ENCODE measurements around the gene SPTBN1.

Gene SPTBN1

DNA sequence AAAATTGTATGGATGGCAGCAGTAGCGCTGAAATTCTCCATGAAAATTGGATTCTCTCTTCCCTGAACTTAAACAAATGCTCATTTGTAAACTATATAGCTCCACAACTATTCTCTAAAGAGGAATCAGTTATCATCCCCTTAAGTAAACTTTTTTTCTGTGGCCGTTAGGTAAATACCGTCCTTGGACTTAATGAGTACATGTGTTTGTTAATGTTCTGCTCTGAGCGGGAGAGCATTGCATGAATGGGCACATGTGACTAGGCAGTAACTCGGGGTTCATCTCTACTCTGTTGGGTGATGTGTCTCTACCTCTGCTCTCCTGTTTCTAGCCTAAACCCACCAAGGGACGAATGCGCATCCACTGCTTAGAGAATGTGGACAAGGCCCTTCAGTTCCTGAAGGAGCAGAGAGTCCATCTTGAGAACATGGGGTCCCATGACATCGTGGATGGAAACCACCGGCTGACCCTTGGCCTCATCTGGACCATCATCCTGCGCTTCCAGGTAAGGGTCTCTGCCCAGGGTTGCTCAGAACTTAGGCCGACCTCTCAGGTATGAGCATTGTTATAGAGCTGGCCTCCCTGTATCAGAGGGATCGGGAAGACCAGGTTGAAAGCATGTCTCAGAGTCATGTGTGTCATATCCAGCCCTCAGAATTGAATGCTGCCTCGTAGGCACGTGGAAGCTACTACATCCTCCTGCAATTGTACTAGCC is 155.9 kb downstream of the SPTBN1 start:
- Histone ChIP-seq H3K9me3 (ENCODE audit: control insufficient read depth in 1 of 2, low read length in 2 of 2) (no peaks in the 10 kb centered on the region), H3K27me3 (ENCODE audit: control insufficient read depth in 1 of 2, insufficient read depth in 2 of 2, low read length in 2 of 2) (no peaks in the 10 kb centered on the region)

DNA sequence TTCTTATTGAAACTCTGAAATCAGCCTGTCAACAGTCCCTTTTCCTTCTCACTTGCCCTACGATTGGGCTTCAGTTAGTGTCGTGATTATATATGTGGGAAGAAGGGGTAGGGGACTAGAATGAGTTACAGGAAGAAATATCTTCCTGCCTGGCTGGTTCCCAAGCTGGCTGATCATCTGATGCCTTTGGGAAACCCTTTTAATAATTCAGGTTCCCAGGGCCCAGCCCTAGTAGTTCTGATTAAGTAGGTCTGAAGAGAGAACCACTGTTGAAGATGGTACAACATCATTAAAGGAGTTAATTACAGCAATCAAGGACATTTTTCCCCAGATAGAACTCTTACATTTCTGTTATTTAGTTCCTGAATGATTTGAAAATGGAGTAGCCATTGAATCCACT is 157.3 kb downstream of the SPTBN1 start:
- H3K27ac ChIP-seq (ENCODE audit: low read depth, low read length): no peak overlapping the region

More for the DNA sequence above, 155.9 kb downstream of the SPTBN1 start:
- no peak overlapping the region for H3K4me3 ChIP-seq (ENCODE audit: low read depth in 1 of 2, low read length in 2 of 2)
- peaks cover 9% of the 10 kb centered on the region in 2 donors for H3K4me1 ChIP-seq (ENCODE audit: control insufficient read depth in 1 of 2, insufficient read depth in 2 of 2, low read length in 2 of 2)
- peaks cover 21 to 43% of the 10 kb centered on the region in 2 donors for H3K36me3 ChIP-seq (ENCODE audit: control insufficient read depth in 1 of 2, insufficient read depth in 2 of 2, low read length in 2 of 2)
- H3K9ac ChIP-seq (ENCODE audit: low read depth in 1 of 2, low read length in 2 of 2): no peak overlapping the region
- H3K27ac ChIP-seq (ENCODE audit: low read depth, low read length): no peak overlapping the region

DNA sequence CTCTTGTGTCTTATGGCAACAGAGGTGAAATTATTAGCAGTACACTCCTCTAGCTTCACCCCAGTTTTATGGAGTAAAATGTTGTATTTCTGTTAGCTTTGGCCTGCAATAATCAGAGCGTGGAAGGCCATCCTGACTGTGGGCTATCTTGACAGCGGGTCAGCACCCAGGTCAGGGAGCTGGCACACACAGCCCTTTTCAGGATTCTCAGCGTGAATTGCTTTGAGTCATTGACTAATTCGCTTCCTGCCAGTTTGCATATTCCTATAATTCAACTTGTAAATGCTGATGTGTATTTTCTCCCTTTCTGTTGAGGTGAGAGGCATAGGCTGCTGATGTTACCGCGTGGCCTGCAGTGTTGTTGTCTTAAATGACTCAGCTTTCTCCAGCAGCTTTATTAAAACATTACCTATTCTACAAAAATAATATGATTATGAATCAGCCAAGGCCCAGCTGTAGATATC is 157.7 kb downstream of the SPTBN1 start:
- no peak overlapping the region for H3K9ac ChIP-seq (ENCODE audit: low read depth in 1 of 2, low read length in 2 of 2)
- no peak overlapping the region for H3K27ac ChIP-seq (ENCODE audit: low read depth, low read length)
- no peaks in the 10 kb centered on the region for H3K27me3 ChIP-seq (ENCODE audit: control insufficient read depth in 1 of 2, insufficient read depth in 2 of 2, low read length in 2 of 2)
- H3K36me3 ChIP-seq (ENCODE audit: control insufficient read depth in 1 of 2, insufficient read depth in 2 of 2, low read length in 2 of 2): peaks cover 37 to 58% of the 10 kb centered on the region in 2 donors
- H3K4me3 ChIP-seq (ENCODE audit: low read depth in 1 of 2, low read length in 2 of 2): no peak overlapping the region
- peaks cover 9 to 12% of the 10 kb centered on the region in 2 donors for H3K4me1 ChIP-seq (ENCODE audit: control insufficient read depth in 1 of 2, insufficient read depth in 2 of 2, low read length in 2 of 2)
- H3K9me3 ChIP-seq (ENCODE audit: control insufficient read depth in 1 of 2, low read length in 2 of 2): no peaks in the 10 kb centered on the region

More for the DNA sequence above, 157.3 kb downstream of the SPTBN1 start:
- Histone ChIP-seq H3K27me3 (ENCODE audit: control insufficient read depth in 1 of 2, insufficient read depth in 2 of 2, low read length in 2 of 2) (no peaks in the 10 kb centered on the region), H3K9me3 (ENCODE audit: control insufficient read depth in 1 of 2, low read length in 2 of 2) (no peaks in the 10 kb centered on the region), H3K4me3 (ENCODE audit: low read depth in 1 of 2, low read length in 2 of 2) (no peak overlapping the region), H3K9ac (ENCODE audit: low read depth in 1 of 2, low read length in 2 of 2) (no peak overlapping the region), H3K36me3 (ENCODE audit: control insufficient read depth in 1 of 2, insufficient read depth in 2 of 2, low read length in 2 of 2) (peaks cover 35 to 57% of the 10 kb centered on the region in 2 donors), H3K4me1 (ENCODE audit: control insufficient read depth in 1 of 2, insufficient read depth in 2 of 2, low read length in 2 of 2) (peaks cover 9% of the 10 kb centered on the region in 2 donors)

DNA sequence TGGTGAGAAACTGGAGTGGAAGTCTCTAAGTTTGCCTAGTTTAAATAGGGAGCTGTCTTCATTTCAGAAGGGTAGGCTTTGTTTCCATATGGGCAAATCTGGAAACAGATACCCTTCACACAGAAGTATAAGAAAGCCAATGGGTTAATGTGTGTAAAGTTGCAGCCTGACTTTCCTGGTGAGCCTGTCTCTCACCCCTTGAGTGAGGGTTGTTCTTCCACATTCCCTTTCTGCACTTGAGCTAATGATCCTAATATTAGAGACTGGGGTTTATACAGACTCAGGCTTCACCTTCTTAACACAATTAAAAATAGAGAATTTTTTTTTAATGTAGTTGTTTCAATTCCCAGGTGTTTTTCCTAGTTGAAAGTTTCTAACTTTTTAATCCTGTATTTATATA is 158.7 kb downstream of the SPTBN1 start:
- H3K36me3 ChIP-seq (ENCODE audit: control insufficient read depth in 1 of 2, insufficient read depth in 2 of 2, low read length in 2 of 2): peaks cover 40 to 67% of the 10 kb centered on the region in 2 donors
- H3K4me1 ChIP-seq (ENCODE audit: control insufficient read depth in 1 of 2, insufficient read depth in 2 of 2, low read length in 2 of 2): peaks cover 5 to 8% of the 10 kb centered on the region in 2 donors
- no peak overlapping the region for H3K27ac ChIP-seq (ENCODE audit: low read depth, low read length)
- no peaks in the 10 kb centered on the region for H3K9me3 ChIP-seq (ENCODE audit: control insufficient read depth in 1 of 2, low read length in 2 of 2)
- no peak overlapping the region for H3K9ac ChIP-seq (ENCODE audit: low read depth in 1 of 2, low read length in 2 of 2)
- no peak overlapping the region for H3K4me3 ChIP-seq (ENCODE audit: low read depth in 1 of 2, low read length in 2 of 2)
- H3K27me3 ChIP-seq (ENCODE audit: control insufficient read depth in 1 of 2, insufficient read depth in 2 of 2, low read length in 2 of 2): no peaks in the 10 kb centered on the region

DNA sequence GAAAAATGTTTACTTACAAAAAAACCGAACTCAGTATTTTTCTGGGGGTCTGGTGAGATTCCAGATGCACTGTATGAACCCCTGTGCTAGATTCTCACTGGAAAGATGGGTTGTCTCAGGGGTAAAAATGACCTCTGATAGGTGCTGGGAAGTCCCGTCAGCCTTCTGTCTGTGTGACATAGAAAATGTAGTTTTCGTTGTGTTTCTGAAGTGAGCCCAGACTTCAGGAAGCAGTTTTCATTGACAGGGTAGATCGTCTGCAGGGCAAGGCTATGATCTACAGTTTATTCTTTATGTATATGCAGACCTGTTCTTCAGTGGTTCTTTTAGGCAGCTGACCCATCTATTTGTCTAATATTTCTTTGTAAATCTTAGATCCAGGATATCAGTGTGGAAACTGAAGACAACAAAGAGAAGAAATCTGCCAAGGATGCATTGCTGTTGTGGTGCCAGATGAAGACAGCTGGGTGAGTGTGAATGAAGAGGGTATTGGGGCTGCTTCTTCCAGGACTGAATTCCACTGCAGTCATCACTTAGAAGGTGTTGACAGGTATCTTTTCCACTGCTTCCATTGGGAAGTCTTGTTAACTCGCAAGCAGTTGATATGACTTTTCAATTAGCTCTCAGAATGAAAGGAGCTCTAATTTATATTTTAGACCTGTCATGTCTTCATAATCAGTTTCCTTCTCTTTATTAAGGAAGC is 159.9 kb downstream of the SPTBN1 start:
- H3K4me3 ChIP-seq (ENCODE audit: low read depth in 1 of 2, low read length in 2 of 2): no peak overlapping the region
- no peaks in the 10 kb centered on the region for H3K9me3 ChIP-seq (ENCODE audit: control insufficient read depth in 1 of 2, low read length in 2 of 2)
- H3K27ac ChIP-seq (ENCODE audit: low read depth, low read length): no peak overlapping the region
- peaks cover 5 to 6% of the 10 kb centered on the region in 2 donors for H3K4me1 ChIP-seq (ENCODE audit: control insufficient read depth in 1 of 2, insufficient read depth in 2 of 2, low read length in 2 of 2)
- no peaks in the 10 kb centered on the region for H3K27me3 ChIP-seq (ENCODE audit: control insufficient read depth in 1 of 2, insufficient read depth in 2 of 2, low read length in 2 of 2)
- peaks cover 47 to 76% of the 10 kb centered on the region in 2 donors for H3K36me3 ChIP-seq (ENCODE audit: control insufficient read depth in 1 of 2, insufficient read depth in 2 of 2, low read length in 2 of 2)
- no peak overlapping the region for H3K9ac ChIP-seq (ENCODE audit: low read depth in 1 of 2, low read length in 2 of 2)

DNA sequence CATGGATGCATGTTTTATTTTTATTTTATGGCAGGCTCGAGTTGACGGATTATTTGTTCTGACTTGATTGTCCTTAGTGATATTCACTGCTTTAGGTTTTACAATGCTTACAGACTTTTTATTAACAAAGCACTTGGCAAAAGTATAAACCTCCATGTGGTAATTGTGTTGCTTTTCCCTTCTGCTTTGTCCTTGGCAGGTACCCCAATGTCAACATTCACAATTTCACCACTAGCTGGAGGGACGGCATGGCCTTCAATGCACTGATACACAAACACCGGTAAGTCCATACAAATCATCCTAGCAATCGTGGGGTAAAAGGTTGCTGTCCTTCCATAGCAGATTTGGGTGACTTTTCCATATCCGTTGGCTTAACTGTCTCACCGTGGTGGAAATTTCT is 161.3 kb downstream of the SPTBN1 start:
- Histone ChIP-seq H3K9ac (ENCODE audit: low read depth in 1 of 2, low read length in 2 of 2) (no peak overlapping the region), H3K36me3 (ENCODE audit: control insufficient read depth in 1 of 2, insufficient read depth in 2 of 2, low read length in 2 of 2) (peaks cover 61 to 86% of the 10 kb centered on the region in 2 donors), H3K27ac (ENCODE audit: low read depth, low read length) (no peak overlapping the region), H3K4me1 (ENCODE audit: control insufficient read depth in 1 of 2, insufficient read depth in 2 of 2, low read length in 2 of 2) (peaks cover 5 to 6% of the 10 kb centered on the region in 2 donors), H3K27me3 (ENCODE audit: control insufficient read depth in 1 of 2, insufficient read depth in 2 of 2, low read length in 2 of 2) (no peaks in the 10 kb centered on the region), H3K4me3 (ENCODE audit: low read depth in 1 of 2, low read length in 2 of 2) (no peak overlapping the region), H3K9me3 (ENCODE audit: control insufficient read depth in 1 of 2, low read length in 2 of 2) (no peaks in the 10 kb centered on the region)

DNA sequence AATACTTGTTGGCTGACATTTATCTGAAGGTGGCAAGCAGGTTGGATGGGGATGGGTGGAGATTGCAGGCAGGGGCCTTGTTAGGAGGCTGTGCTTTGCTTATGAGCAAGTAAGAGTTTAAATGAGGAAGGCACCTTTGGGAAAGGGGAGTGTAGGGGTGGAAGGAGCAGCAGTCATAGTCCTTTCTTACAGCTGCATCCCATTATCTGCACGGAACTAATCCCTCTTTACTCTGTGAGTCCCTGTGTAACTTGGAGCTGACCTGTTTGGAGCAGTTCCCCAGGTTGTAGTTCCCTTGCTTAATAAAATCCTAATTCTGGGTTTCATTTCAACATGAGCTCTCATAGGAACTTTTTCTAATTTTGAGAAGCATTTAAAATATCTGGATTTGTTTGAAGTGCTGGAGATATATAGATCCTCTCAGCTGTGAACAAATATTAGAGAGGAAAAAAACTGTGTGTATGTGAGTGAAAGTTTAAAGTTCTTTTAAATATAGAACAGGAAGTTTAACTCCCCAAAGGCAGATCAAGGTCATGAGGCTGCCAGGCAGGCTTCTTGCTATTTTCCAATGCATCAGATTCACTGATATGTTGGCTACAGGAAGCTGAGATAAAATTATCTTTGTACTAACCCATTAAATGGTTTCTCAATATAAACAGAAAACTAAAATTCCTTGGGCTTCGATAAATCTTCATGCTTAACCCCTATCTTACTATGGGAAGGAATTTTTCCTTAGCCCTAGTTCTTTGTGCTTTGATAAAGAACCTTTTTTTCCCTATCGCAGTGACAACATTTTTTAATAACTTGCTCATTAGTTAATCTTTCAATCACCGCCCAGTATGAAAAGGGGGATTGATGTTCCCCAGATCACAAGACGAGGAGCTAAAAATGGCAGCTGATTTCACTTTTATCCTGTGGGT is 162.8 kb downstream of the SPTBN1 start:
- Histone ChIP-seq H3K27ac (ENCODE audit: low read depth, low read length) (no peak overlapping the region), H3K4me1 (ENCODE audit: control insufficient read depth in 1 of 2, insufficient read depth in 2 of 2, low read length in 2 of 2) (peaks cover 0 to 6% of the 10 kb centered on the region in 2 donors), H3K27me3 (ENCODE audit: control insufficient read depth in 1 of 2, insufficient read depth in 2 of 2, low read length in 2 of 2) (no peaks in the 10 kb centered on the region), H3K9ac (ENCODE audit: low read depth in 1 of 2, low read length in 2 of 2) (no peak overlapping the region), H3K4me3 (ENCODE audit: low read depth in 1 of 2, low read length in 2 of 2) (no peak overlapping the region), H3K36me3 (ENCODE audit: control insufficient read depth in 1 of 2, insufficient read depth in 2 of 2, low read length in 2 of 2) (peaks cover 65 to 90% of the 10 kb centered on the region in 2 donors), H3K9me3 (ENCODE audit: control insufficient read depth in 1 of 2, low read length in 2 of 2) (no peaks in the 10 kb centered on the region)

DNA sequence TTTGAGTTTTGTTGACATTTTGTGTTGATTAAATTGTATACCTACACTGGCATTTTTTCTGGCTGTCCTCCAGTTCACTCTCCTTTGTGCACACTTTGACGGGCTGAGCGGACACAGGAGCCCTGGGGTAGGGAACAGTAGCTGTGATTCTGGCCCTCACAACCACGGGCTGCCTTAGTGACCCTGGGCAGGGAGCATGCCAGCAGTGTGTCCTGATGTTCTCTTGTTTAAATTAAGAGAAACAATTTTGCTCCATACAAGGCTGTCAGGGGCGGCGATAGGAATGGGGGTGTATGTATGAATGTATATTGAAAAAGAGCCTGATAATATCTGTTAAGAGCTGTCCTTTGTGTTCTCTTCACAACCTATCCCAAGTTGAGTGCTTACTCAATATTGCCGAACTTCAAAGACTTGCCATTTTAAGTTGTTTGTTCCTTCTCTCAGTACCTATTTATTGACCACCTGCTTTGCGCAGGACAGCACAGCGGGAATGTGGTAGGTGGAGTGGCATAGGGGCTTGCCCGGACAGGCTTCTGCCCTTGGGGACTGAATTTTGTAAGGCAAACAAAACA is 163.6 kb downstream of the SPTBN1 start:
- Histone ChIP-seq H3K27ac (ENCODE audit: low read depth, low read length) (no peak overlapping the region), H3K9me3 (ENCODE audit: control insufficient read depth in 1 of 2, low read length in 2 of 2) (no peaks in the 10 kb centered on the region), H3K4me3 (ENCODE audit: low read depth in 1 of 2, low read length in 2 of 2) (no peak overlapping the region), H3K9ac (ENCODE audit: low read depth in 1 of 2, low read length in 2 of 2) (no peak overlapping the region), H3K36me3 (ENCODE audit: control insufficient read depth in 1 of 2, insufficient read depth in 2 of 2, low read length in 2 of 2) (peaks cover 68 to 91% of the 10 kb centered on the region in 2 donors), H3K4me1 (ENCODE audit: control insufficient read depth in 1 of 2, insufficient read depth in 2 of 2, low read length in 2 of 2) (peaks cover 0 to 6% of the 10 kb centered on the region in 2 donors), H3K27me3 (ENCODE audit: control insufficient read depth in 1 of 2, insufficient read depth in 2 of 2, low read length in 2 of 2) (no peaks in the 10 kb centered on the region)

DNA sequence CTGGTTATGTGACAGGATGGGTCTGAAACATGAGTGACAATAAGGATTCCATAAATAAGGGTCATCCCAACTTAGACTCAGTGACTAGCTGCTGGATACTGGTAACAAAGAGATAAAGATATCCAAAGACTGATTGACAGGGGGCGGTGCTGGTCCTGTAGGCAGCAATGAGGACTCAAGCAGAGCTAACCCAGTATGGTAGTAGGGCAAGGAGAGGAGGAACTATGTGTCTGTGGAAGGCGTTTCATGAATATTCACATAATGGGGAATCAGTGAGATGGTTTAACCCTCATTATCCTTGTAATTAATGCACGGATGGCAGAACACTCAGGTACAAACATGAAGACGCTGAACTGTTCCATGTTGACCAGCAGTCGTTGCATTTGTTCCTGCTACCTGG is 164.8 kb downstream of the SPTBN1 start:
- Histone ChIP-seq H3K27me3 (ENCODE audit: control insufficient read depth in 1 of 2, insufficient read depth in 2 of 2, low read length in 2 of 2) (no peaks in the 10 kb centered on the region), H3K36me3 (ENCODE audit: control insufficient read depth in 1 of 2, insufficient read depth in 2 of 2, low read length in 2 of 2) (peaks cover 65 to 90% of the 10 kb centered on the region in 2 donors), H3K9me3 (ENCODE audit: control insufficient read depth in 1 of 2, low read length in 2 of 2) (no peaks in the 10 kb centered on the region), H3K9ac (ENCODE audit: low read depth in 1 of 2, low read length in 2 of 2) (no peak overlapping the region), H3K4me1 (ENCODE audit: control insufficient read depth in 1 of 2, insufficient read depth in 2 of 2, low read length in 2 of 2) (peaks cover 0 to 6% of the 10 kb centered on the region in 2 donors), H3K27ac (ENCODE audit: low read depth, low read length) (no peak overlapping the region), H3K4me3 (ENCODE audit: low read depth in 1 of 2, low read length in 2 of 2) (no peak overlapping the region)

Measured in duodenal mucosa (tissue), 2 donors.